Activated T-helper 1 cell treated with Interleukin-2 at 50 U/mL for 16 hours (primary cell): ENCODE measurements around the gene FGF21.
"Not testable (repeated sequence)": the region's sequence is repeated elsewhere in the genome, so short reads cannot be mapped to it uniquely, and the experiment has no call there.

Experiments
- DNase-seq: peaks from one replicate; pipeline ENCODE4 v3.0.0-alpha.2; 2020; ENCODE audit warnings: low read depth

The FGF21 gene, protein sequence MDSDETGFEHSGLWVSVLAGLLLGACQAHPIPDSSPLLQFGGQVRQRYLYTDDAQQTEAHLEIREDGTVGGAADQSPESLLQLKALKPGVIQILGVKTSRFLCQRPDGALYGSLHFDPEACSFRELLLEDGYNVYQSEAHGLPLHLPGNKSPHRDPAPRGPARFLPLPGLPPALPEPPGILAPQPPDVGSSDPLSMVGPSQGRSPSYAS

DNA sequence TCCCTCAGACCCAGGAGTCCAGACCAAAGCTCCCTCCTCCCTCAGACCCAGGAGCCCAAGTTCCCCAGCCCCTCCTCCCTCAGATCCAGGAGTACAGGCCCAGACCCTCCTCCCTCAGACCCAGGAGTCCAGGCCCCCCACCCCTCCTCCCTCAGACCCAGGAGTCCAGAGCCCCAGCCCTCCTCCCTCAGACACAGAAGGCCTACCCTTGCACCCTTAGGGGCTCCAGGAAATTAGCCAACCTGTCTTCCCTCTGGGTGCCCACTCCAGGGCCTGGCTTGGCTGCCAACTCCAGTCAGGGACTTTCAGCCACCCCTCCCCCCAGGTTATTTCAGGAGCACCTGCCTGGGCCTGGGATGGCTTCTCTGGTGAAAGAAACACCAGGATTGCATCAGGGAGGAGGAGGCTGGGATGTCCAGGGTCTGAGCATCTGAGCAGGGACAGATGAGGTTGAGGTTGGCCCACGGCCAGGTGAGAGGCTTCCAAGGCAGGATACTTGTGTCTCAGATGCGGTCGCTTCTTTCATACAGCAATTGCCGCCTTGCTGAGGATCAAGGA lies at the start of gene FGF21:
TSS of gene FGF21 (plus strand) at position 441 of the 558 bp plus-strand sequence. CDS start 713 bp downstream, outside the sequence.
- no peak for DNase-seq

DNA sequence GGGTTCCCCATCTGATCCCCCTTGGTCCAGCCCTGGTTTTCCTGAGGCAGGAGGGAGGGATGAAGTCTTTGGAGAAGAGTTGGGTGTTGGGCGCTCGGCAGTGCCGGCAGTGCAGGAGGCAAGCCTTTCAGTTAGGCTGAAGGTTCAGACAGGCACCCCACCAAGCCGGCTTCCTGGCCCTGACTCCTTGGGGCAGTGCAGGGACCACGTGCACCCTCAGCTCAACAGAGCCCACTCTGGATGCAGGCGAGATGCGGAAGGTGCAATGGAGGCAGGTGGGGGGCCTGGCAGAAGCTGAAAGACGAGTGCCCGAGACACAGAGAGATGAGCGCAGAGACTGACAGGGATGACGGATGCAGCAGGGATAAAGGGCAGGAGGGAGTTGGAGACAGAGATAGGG lies 46.9 kb upstream of the FGF21 start:
- no peak for DNase-seq

DNA sequence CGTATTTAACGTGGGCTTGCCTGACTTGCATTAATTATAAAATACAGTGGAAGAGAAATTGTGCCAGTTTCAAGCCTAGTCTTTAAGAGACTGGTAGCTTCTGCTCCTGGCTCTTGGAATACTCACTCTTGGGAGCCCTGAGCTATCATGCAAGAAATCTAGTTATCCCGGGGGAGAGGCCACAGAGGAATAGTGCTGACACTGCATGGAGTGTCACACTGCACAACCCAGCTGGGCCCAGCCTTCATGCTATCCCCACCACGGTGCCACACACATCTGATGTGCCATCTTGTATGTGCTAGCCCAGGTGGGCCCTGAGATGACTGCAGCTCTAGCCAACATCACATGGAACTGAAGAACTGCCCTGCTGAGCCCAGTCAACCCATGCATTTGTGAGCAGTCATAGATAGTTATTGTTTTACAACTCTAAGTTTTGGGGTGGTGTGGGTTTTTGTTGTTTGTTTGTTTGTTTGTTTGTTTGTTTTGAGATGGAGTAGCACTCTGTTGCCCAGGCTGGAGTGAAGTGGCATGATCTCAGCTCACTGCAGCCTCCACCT lies 44.1 kb upstream of the FGF21 start:
- no peak for DNase-seq

DNA sequence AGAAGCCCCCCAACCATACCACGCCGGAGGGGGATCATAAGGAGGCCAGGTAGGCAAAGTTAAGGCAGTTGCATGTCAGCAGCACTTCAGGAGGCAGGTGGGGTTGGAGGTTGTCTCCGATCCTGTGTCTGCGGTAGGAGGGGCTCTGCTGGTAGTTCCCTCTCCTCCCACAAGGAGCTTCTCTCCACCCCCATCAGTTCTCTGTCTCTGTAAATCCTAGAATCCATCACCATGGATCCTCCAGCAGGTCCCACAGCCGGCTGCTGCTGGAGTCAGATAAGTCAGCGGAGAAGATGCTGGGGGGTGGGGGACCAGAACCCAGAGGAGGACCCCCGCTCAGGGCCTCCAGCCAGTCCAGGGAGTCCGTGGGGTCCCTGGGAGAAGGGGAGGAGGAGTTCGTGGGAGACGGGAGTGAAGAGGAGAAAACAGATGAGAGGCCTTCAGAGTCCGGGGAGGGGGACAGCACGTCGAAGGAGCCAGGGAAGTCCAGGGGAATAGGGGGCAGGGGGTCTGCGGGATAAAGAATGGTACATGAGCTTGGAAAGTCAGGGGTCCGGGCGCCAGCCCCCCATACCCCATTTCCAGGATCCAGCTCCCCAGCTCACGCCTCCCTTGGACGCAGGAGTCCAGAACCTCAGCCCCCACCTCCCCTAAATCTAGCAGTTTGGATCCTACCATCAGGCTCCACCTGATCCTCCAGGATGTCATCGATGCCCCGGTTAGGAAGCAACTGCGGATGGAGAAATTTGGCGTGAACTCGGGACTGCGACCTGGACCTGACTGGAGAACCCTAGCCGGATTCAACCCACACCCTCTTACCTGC lies 42.1 kb upstream of the FGF21 start:
- DNase-seq = no peak

DNA sequence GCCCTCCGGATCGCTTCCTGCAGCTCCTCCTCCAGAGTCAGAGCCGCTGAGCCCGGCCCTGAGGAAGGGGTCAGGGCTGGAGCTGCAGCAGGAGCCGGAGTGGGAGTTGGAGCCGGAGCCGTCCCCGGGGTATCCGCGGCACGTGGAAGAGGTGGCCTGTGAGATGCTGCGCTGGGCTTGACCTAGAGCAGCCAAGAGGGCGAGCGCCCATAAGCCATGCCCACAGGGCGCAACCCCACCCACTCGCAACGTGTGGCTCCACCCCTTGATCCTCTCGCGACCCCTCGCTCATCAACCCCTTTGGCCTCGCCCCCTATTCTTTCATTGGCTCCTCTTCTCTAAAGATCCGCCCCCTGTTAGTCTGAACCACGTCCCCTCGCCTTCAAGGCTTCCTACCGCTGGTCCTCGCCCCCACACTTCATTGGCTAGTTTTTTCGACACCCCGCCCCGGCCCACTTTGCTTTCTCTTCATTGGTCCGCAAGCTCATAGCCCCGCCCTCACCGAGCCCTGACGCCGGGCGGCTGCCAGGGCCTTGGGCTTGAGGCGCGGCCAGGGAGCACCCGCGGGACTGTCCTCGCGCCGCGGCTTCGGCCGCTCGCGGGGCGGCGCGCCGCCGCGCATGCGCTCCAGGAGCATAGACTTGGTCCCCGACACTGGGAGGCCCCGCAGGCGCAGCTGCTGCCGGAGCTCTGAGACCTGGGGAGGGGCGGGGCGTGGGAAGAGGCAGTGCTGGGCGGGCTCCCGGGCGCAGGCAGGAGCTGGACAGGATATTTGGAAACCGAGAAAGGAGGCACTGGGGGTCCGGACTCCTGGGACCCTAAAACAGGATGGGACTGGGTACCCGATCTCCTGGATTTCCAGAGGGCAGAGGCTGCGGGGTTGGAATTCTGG lies 41.2 kb upstream of the FGF21 start:
- DNase-seq = peak; percentile 94

DNA sequence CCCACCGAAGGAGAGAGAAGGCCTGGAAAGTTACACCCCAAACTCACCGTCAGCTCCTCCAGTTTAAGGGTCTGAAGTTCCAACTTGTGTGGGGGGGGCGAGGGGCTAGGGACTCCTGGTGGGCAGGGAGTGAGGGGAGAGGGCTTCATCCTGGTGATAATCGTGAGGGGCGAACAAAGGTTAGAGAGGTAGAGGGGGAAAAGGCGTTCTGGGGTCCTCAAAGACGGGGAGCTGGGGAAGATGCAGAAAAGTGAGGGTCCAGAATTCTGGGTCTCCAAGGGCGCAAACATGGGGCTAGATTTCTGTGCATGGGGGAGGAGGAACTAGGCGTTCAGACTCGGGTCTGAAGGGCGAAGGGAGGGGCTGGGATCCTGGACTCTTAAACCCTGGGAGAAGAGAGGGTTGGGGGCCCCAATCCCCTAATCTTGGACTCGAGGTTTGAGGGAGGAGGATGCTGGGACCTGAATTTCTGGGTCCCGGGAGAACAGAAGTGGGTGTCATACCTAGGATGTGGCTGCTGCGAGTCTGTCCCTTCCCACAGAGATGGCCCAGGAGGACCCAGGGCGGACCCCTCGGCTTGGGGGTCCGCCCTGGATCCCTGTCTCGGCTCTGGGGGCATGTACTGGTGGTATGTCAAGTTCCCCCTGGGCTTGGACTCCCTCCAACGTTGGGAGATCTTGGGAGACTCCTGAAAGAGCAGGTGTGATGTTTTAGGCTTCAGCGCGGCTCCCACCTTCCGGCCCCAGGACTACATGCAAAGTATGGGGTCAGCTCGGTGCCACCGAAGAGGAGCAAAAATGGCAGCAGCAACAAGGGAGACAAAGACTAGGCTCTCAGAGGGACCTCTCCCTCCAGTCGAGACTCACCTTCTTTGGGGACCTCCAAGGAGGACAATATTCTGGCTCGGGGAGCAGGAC lies 40.3 kb upstream of the FGF21 start:
- no peak for DNase-seq

DNA sequence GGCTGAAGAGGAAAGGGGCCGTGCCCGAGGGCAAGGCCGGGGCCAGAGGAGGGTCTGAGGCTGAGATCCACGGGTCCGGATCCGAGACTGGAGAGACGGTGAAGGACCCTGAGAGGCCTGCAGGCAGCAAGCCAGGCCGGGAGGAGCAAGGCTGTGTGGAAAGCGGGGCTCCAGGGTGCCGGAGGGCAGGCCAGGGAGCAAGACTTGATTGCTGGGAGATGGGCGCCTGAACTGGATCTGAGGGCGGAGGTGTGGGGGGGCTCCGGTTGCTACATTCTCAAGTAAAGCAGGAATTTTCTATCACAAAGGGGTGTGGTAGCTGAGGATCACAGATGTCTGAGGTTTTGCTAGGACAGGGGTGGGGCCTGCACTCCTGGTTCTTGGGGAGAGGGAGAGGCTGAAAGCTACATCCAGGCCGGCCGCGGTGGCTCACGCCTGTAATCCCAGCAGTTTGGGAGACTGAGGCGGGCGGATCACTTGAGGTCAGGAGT lies 39.6 kb upstream of the FGF21 start:
- no peak for DNase-seq

DNA sequence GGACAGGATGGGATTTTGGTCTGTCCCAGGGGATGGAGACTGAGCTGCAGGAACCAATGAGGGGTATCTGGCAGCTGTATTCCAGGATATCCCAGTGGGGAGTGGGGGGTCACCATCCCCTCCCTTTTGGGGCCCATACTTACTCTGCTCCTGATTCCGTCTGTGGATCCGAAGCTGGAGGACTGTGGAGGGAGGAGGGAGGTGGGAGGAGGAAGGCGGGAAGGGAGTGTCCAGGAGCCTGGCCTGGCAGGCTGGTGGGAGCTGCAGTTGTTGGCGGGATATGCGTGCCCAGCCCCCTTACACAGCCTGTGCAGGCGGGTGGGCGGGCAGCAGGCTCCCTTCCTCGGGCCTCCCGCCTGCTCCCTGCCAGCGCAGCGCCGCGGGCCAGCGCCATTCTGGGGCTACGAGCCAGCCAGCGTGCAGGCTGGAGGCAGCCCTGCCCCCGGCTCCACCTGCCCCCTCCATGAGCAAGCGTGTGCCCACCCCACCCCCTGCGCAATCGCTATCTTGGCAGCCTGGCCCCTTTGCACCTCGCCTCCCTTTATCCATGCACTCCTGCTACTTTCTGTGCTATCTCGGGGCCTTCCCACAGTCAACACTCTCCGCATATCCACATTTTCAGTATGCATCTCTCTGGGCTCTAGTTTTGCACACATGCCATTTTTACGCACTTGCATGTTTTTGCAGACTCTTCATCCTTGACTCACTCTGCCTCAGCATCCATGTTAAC lies 38.6 kb upstream of the FGF21 start:
- no peak for DNase-seq

DNA sequence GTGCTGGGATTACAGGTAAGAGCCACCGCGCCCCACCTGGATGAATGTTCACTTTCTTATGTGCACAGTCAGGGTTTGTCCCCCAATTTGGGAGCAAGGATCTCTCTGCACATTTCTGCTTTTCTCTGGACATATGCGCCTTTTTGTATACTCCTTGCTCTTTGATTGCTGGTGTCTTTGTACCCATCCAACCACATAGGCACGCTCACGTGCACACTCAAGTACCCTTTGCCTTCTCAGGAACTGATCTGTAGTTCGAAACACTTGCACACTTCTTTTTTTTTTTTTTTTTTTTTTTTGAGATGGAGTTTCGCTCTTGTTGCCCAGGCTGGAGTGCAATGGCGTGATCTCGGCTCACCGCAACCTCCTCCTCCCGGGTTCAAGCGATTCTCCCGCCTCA lies 37.2 kb upstream of the FGF21 start:
- DNase-seq = not testable (repeated sequence)

DNA sequence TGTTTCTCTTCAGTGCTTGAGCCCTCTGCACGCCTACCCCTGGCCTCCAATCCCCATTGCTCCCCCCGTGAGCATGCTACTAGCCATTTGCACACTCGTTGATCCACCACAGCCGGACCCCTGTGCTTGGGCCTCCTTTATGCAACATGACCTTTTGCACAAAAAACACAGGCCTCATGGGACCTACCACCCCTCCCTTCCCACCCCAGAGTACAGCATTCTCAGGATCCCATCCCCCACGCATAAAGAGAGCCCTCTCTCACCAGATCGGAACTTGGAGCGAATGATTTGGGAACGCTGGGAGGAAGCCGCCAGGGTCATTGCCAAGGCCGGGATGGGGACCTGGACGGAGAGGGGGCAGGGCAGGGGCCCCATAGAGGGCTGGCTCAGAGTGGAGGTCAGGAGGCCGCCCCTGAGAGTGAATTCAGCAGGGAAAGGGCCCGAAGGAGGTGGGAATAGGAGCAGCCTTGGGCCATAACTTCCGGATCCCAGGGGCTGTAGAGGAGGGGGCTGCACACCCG lies 36.6 kb upstream of the FGF21 start:
- DNase-seq = no peak

DNA sequence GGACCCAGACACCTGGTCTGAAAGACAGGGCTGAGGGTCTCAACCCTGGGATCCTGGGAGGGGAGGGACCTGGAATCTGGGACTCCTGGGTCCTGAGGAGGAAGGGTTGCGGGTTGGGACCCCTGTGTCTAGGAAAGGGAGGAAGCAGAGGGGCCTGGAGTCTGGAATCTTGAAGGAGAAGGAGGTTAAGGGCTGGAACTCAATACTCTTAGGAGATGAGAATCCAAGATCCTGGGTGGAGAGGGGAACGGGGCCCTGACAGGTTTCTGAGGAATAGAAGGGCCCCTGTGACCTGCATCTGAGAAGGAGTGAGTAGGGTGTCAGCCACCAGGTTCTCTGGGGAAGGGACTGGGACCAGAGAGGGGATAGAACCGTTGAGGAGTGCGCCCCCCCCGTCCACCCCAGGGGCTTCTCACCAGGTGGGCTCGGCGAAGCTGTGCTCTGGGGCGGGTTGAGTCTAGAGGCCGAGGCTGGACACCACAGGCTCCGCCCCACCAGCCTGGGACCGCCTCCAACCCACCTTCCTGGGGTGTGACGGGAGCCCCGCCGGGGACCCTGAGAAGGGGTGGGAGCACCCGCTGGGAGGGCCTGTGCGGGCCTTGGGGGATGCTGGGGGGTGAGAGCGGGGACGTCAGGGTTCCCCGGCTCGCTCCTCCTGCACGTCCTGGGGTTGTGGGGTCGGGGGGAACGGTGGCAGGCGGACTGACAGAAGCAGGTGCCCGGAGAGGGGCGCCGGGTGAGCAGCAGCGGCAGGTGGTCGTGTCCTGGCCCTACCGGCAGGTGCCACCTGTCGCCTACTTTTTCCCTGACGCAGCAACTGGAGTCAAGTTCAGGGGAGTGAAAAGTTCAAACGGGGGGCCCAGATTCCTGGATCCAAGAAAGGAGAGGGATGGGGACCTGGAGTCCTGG lies 35.8 kb upstream of the FGF21 start, which contains the start of gene MAMSTR:
TSS of gene MAMSTR (minus strand) at position 463 of the 909 bp plus-strand sequence. CDS start 694 bp downstream, outside the sequence.
- no peak for DNase-seq

DNA sequence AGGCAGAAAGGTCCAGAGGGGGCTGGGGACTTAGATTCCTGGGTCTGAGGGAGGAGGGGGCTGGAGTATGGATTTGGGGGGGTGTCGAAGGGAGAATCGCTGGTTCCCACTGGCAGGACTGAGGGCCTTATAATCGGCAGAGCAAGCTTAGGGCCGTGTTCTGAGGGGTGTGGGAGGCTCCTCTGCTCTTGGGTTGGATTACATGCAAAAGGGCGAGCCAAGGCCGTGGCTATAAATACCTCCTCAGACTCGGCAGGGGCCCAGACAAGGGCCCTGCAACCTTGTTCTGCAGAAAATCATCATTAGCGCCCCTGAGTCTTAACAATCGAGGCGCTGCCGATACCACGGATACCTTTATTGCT lies 35.1 kb upstream of the FGF21 start:
- DNase-seq = no peak

DNA sequence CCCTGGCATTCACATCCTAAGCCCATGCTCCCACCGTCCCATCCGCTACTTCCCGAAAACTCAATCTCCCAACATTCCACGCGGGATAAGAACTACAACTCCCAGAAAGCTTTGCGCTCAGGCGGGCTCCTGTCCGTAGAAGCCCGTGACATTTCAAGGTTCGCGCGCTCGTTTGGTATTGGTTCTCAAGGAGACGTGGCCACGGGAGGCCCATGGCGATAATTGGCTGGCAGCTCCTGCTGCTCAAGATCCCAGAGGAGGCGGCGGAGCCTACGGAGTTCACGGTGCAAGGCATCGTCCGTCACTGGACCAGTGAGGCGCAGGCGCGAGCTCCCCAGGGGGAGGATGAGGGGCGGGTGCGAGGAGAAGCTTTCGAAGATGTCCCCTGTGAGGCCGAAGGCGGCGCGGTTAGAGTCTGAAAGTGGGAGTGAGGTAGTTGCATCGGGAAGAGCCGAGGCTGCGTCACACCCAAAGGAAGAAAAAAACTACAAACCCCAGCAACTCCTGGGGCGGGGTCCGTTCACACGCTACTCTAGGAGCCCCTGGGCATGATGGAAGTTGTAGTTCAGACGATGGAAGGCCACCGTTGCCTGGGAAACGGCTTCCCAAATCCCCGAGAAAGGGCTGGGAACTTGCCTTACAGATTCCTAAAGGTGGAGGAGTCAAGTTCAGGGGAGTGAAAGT lies 34.6 kb upstream of the FGF21 start:
- DNase-seq = peak; percentile 79

DNA sequence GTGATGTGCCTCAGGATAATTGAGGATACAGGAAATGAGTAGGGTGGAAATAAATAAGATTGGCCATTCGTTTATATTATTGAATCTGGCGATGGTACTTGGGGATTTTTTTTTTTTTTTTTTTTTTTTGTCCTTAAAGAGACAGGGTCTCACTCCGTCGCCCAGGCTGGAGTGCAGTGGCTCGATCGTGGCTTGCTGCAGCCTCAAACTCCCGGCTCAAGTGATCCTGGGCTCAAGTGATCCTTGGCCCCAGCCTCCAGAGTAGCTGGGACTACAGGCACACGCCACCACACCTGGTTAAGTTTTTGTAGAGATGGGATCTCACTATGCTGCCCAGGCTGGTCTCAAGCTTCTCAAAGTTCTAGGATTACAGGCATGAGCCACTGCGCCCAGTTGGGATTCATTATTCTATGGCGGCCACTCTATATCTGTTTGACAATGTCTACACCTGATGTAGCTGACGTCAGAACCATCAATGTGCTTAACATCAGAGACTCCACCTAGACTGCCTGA lies 33.1 kb upstream of the FGF21 start:
- no peak for DNase-seq

DNA sequence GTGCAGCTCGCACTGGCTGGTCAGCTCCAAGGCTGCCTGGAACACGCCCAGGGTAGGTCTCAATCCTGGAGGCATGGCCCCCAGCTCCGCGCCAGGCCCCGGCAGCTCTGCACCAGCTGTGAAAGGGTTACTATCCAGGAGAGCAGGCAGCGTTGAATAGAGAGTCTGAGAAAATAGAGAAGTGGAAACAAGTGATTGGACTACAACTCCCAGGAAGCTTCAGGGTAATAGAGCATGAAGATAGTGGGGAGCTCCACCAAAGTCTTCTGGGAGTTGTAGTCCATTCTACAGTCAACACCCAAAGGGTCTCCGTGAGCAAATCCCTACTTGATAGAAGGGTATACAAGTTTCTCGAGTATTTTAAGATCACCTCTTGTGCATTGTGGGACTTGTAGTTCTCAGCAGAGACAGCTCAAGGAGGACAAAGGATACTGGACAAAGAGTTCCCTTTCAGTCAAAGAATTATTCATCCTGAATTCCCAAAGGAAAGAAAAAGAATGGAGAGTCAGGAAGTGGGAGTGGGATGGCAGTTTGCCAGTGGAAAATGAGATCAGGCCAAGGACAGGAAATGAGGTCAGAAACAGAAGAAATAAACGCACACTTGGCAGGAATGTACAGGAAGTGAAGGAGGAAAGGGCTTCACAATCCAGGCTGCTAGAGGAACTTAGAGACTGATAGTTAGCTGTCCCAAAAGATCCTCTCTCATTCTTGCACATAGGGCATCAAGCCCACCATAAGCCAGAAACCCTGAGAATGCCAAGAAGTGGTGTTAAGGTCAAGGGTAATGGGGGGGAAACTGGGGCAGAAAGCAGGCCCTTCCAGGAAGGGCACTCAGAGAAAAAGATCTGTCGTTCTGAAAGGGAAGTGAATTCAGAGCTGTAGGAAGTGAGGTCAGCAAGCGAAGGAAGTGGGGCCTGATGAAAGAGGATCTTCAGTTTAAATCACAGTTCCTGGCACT lies 30.2 kb upstream of the FGF21 start:
- DNase-seq = no peak

DNA sequence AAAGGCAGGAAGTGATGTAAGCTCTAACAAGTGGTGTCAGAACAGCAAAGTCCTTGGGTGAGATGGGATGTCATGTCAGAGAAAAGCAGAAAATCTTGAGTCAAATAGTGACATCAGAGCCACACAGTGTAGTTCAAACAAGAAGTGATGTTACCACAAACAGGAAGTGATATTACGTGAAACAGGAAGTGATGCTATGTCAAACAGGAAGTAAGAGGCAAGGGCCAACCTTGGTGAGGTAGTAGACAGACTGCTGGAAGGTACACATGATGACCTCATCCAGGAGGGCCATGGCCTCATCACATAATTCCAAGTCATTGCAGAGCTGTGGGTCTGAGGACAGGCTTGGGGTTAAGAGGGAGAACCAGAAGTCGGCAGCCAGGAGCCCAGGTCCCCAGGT lies 28.8 kb upstream of the FGF21 start:
- DNase-seq = no peak
